T47D (cell line): Measurements from ENCODE around the gene CDH13.

Experiments used
- DNase-seq, 2 experiments: peaks; one replicate each; pipeline versions ENCODE4 v3.0.0 to v3.0.0-alpha.2; 2011 to 2012; ENCODE audit warnings: low read depth in 1 of 2, low spot score in 1 of 2
- JUND ChIP-seq: IDR thresholded peaks from 2 replicates; pipeline ENCODE4 v1.6.1; 2012; ENCODE audit warnings: low read depth
- in situ Hi-C: cut with HindIII; loops from 2 replicates; pipeline ENCODE4 v1.10.0; 2016; ENCODE audit warnings: low sequenced_read_pairs, low pct_unique_long_range_greater_than_20kb

The CDH13 gene

DNA sequence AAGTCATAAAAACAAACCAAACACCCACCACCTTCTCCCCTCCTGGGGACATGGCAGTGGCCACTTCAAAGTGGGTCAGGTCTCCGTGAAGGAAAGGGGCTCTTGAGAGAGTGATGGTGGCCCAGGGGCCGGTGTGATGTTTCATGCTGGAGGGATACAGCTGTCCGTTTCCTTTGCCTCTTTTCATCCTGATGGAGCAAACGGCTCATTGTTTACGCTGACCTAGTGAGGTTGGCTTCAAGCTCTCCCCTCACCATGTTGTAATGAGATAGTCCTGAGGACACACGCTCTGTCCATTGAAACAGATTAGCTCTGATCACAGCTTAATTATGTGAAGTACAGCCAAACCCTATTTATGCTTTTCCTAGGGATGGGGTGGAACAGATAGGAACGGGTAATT is 34.2 kb downstream of the CDH13 start:
- no peak for TF ChIP-seq JUND
- DNase-seq: no peak
- in situ Hi-C loops: no loop called here

DNA sequence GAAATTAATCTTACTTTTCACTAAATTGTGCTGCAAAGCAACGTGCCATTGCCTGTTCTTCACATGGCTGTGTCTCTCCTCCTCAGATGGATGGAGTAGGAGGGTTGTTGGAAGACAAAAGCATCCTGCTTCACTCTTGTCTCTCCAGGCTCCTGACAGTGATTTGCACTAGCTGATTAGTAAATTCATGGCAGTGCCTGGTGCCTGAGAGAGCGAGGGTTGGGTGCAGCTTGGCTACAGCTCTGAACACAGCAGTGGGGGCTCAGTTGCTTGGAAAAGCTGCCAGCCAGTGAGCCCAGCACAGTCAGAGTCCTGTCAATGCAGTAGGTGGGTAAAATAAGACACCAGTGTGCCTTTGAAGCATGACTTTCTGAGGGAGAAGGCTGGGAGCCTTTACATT is 37.4 kb downstream of the CDH13 start:
- in situ Hi-C loops: no loop called here
- TF ChIP-seq JUND: no peak
- DNase-seq: no peak

DNA sequence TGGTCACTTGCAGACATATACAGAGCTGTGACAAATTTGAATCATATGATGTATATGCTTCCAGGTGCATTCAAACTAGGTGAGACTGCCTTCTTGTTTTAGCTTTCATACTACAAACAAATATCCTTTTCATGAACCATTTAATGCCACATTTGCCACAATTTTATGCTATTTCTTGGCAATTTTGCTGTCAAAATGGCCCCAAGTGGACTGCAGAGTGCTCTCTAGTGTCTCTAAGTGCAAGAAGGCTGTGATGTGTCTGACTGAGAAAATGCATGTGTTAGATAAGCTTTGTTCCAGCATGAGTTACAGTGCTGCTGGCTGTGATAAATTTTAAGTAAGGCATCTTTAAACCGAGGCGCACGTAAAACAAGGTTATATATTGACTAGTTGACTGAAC is 38.3 kb downstream of the CDH13 start:
- no peak for DNase-seq
- in situ Hi-C loops: no loop called here

DNA sequence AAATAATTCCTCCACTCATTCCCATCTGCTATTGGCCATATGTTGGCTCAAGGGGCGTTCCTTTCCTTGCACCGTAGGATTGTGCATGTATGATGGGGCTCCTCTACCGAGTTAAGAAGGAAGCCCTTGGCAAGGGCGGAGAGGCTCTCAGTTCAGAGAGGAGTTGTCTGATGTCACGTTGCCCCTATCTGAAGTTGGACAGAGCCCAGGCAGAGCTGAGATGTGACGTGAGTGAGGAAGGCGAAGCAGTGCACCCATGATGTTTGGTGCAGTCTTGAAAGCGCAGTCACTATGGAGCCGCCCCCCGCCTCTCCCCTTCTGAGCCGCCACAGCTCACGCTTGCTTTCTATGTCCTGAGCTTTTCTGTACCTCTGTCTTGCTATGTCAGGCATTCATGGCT is 40.7 kb downstream of the CDH13 start:
- TF ChIP-seq JUND: no peak
- in situ Hi-C loops: no loop called here
- DNase-seq: no peak

More for the DNA sequence above, 38.3 kb downstream of the CDH13 start:
- TF ChIP-seq JUND: no peak

DNA sequence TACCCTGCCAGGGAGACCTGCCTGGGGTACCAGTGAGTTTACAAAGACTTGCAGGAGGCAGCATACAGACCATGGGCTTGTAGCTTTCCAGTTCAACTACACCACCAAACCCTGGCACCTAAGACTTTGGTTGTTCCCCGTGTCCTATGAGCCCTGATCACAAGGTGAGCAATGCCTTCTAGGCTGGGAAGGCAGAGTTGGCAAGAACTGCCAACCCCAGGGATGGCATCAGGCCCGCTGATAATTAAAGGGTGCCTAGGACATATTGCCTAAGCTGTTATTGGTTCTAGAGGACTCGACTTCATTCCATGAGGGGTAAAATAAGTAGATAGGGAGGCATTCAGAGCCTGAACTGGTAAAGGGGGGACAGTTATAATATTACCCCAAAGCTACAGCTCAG is 41.3 kb downstream of the CDH13 start:
- no peak for TF ChIP-seq JUND

DNA sequence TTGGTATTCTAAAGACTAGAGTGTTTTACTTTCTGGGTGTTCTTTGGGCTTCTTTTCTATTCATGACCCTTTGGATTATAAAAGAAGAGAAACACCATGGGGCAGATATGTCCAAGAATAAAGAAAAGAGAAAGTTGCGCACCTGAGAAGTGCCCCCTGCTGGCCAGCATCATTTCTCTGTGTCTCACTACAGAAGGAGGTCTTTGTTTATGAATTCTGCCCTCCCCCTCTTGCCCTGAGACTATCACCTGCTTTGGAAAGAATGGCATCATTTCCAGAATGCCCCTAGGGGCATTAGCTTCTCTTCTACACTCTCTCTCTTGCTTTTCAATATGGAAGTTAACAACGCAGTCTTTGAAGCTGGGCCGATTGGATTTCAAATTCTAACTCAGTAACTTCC is 45.0 kb downstream of the CDH13 start:
- no peak for DNase-seq
- in situ Hi-C loops: no loop called here

More for the DNA sequence above, 41.3 kb downstream of the CDH13 start:
- in situ Hi-C loops: no loop called here
- DNase-seq: no peak

DNA sequence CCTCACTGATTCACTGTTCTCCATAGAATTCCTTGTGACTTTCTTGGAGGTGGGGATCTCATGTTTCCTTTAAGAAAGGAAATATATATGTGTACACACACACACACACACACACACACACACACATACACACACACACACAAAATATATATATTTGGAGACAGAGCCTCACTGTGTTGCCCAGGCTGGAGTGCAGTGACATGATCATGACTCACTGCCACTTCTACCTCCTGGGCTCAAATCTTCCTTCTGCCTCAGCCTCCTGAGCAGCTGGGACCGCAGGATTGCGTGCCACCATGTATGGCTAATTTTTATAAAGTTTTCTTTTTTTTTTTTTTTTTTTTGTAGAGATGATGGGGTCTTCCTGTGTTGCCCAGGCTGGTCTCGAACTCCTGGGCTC is 45.9 kb downstream of the CDH13 start:
- no peak for DNase-seq

More for the DNA sequence above, 45.0 kb downstream of the CDH13 start:
- TF ChIP-seq JUND: no peak

DNA sequence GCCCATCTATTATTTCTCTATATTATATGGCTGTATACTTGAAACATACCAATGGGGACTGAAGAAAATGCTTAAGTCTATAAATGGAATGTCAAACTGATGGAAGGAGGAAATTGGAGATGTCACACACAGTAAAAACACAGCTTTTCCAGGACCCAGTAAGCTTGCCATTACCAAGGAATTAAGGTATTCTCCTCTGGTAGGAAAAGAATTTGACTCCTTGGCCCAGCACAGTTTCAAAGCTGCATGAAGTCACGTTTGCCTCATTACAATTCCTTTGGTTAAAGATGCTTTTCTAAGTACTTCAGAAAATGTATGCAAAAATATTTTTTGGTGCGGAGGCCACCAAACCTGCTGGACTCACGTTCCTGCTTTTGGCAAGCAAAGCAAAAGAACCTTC is 48.5 kb downstream of the CDH13 start:
- in situ Hi-C loops: no loop called here
- no peak for TF ChIP-seq JUND
- no peak for DNase-seq

More for the DNA sequence above, 45.9 kb downstream of the CDH13 start:
- in situ Hi-C loops: no loop called here
- no peak for TF ChIP-seq JUND

DNA sequence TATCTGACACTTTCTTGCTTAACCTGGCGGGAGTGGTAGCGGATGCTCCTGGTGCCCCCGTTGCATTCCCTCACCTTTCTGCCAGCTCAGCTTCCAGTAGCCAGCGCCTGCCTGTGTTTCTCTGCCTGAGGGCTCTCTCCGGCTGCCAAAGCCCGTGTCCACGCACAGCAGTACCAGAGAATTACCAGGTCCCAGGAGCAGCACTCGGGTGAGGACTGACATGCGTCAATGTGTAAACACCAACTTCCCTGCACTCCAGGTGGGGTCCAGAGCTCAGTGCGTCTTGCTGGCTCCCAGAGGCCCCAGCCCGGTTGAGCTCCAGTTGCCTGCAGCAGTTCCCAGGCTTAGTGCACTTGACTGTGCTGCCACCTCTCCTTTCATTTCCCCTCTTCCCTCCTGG is 54.8 kb downstream of the CDH13 start:
- in situ Hi-C loops: no loop called here
- no peak for DNase-seq
- TF ChIP-seq JUND: no peak

DNA sequence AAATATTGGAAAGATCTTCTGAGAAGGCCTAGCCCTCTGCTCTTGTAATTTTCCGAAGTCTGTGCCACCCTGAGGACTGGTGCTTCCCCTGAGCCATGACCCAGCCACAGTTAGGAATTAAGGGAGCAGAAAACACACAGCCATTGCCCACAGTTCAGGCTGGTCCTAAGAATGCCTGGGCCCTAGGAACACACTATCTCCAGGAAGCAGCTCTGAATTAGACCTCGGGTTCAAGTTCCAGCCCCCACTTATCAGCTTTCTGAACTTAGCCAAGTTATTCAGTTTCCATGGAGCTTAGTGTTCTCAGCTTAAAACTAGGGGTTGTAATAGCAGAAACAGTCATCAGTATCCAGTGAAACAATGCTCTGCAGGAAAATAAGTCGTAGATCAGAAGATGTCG is 56.0 kb downstream of the CDH13 start:
- in situ Hi-C loops: no loop called here
- TF ChIP-seq JUND: no peak
- DNase-seq: no peak

DNA sequence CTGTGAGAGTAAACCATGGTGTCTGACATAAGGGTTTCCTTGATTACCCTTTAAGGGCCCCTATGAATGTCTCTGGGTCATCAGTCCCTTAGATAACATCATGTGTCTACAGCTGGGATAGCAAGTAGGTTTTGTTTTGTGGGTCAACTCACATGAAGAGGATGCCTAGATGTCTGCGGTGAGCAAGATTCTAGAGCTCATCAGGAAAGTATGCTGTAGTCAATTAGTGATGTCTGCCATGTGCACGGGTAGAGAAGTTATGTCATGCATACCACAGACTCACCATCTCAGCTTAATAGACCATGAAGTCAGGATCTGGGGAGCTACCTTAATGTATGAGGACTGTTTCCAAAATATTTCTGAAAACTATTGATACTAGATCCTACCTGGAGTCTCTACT is 57.5 kb downstream of the CDH13 start:
- no peak for TF ChIP-seq JUND
- in situ Hi-C loops: no loop called here
- no peak for DNase-seq

DNA sequence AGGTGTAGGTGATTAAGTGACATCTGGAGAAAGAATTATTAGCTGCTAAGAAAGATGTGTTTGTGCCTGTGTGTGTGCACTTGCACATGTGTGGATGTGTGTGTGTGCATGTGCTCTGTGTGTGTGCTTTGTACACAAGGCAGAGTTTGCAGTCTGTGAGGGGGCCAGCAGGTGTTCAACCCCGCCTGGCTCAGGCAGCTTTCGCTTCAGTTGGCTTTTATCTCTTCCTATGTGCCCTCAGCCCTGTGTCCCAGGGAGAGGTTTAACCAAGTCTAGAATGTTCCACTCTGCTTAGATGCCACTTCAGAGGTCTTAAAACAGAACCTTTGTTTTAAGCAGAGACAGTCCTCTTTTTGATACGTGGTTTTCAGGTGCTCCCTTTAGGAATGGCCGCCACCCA is 58.8 kb downstream of the CDH13 start:
- no peak for TF ChIP-seq JUND
- in situ Hi-C loops: no loop called here
- no peak for DNase-seq

DNA sequence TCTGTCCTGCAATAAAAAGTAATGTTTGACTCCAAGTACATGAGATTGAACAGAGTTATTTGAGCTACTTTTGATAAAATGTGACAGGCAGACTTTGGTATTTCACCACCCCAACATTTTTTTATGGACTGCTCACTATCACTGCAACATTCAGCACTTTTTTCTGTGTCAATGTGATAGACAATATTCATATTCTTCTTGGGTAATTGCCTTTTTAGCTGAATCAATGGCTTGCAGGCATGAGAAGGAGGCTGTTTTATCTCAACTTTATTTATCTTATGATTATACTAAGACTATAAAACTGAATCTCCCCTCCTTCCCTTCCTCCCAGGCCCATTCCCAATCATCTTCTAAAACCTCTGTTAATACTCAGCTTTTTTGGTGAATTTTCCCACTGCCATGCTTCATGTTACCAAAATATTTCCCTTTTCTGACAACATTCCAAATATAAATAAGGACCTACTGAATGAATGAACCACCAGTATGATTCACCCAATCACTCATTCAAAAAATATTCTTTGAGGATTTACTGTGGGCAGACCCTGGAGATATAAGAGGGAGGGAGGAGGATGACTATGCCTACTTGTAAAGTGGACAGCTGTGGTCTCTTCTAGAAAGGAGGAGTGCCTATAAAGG is 67.6 kb downstream of the CDH13 start:
- no peak for DNase-seq
- no peak for TF ChIP-seq JUND
- in situ Hi-C loops: no loop called here

DNA sequence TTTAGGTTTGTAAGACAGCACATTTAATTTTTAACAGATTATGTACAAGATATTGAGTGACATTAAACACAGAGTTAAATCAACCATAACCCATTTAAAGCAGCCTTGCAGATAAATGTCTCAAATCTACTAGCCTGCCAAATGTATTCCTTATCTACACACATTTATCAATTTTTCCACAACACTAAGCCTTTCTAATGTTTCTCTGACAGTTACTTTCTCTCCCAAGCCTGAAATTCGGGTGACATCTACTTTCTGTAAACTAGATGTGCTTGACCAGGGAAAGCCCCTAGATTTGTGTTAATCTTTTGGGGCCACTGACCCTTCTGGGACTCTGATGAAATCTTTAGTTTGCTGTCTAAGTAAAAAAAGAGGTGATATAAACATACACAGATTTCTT is 69.0 kb downstream of the CDH13 start:
- TF ChIP-seq JUND: no peak

More for the DNA sequence above, 69.0 kb downstream of the CDH13 start:
- no peak for DNase-seq
- in situ Hi-C loops: no loop called here
